K562 (cell line): Measurements from ENCODE around the gene ATXN1. TPM values are rescaled to one million over a fixed set of nuclear protein-coding genes. Genes with fewer than 3 reads are reported as not detected.

Experiments used
- ATF3 ChIP-seq, 2 experiments: fragments of 450-650 bp in 1 of 2; sonication (generic) in 1 of 2; formaldehyde crosslinking in 1 of 2; IDR thresholded peaks in 1 of 2; conservative IDR thresholded peaks in 1 of 2; 2 replicates each; pipeline versions ENCODE4 v1.6.1 to v1.8.1; 2016 to 2023; ENCODE audit warnings: mild to moderate bottlenecking in 2 of 2, moderate library complexity in 2 of 2, inconsistent platforms in 1 of 2, missing genetic modification reagents in 1 of 2
- CREBBP ChIP-seq: IDR thresholded peaks from one replicate; pipeline ENCODE4 v1.6.1; 2012; ENCODE audit warnings: low read depth, mild to moderate bottlenecking, control low read depth, inconsistent platforms, low read length
- CREM ChIP-seq: IDR thresholded peaks from 2 replicates; pipeline ENCODE4 v1.6.1; 2014; ENCODE audit warnings: antibody characterized with exemption, low read depth
- HEY1 ChIP-seq: fragments of 250-450 bp; sonication (Bioruptor Pico); IDR thresholded peaks from 2 replicates; pipeline ENCODE4 v1.5.0; 2020; ENCODE audit warnings: mild to moderate bottlenecking, moderate library complexity, borderline replicate concordance
- JUND ChIP-seq, 2 experiments: IDR thresholded peaks; 2 replicates in 1 of 2; 3 replicates in 1 of 2; pipeline ENCODE4 v1.6.1; 2011; ENCODE audit warnings: borderline replicate concordance in 2 of 2, low read depth in 2 of 2, low read length in 2 of 2, improper control_type of control experiment in 1 of 2, missing biosample characterization in 1 of 2, missing genetic modification characterization in 1 of 2, missing genetic modification reagents in 1 of 2
- MAZ ChIP-seq, 2 experiments: fragments of 450-650 bp in 1 of 2; sonication (generic) in 1 of 2; formaldehyde crosslinking; IDR thresholded peaks in 1 of 2; conservative IDR thresholded peaks in 1 of 2; 2 replicates each; pipeline versions ENCODE4 v1.4.0 to v1.5.0; 2020; ENCODE audit warnings: mild to moderate bottlenecking in 1 of 2, missing genetic modification reagents in 1 of 2
- MYNN ChIP-seq, 2 experiments: sonication (generic); formaldehyde crosslinking in 1 of 2; IDR thresholded peaks; 2 replicates each; pipeline versions ENCODE4 v1.5.0 to v1.6.1; 2016 to 2020; ENCODE audit warnings: antibody characterized with exemption in 1 of 2, missing genetic modification reagents in 1 of 2
- RB1 ChIP-seq: fragments of 450-650 bp; IDR thresholded peaks from 2 replicates; pipeline ENCODE4 v1.6.1; 2017; ENCODE audit warnings: low read depth, mild to moderate bottlenecking
- SP1 ChIP-seq: sonication (generic); formaldehyde crosslinking; IDR thresholded peaks from 2 replicates; pipeline ENCODE4 v1.8.1; 2022; ENCODE audit warnings: mild to moderate bottlenecking, missing genetic modification reagents
- TARDBP ChIP-seq: fragments of 450-650 bp; IDR thresholded peaks from 2 replicates; pipeline ENCODE4 v1.6.1; 2016
- THRAP3 ChIP-seq: fragments of 450-650 bp; IDR thresholded peaks from 2 replicates; pipeline ENCODE4 v1.6.1; 2016; ENCODE audit warnings: mild to moderate bottlenecking, inconsistent platforms, borderline replicate concordance
- XRCC5 ChIP-seq: fragments of 200-400 bp; formaldehyde crosslinking; IDR thresholded peaks from 2 replicates; pipeline ENCODE4 v1.6.1; 2017; ENCODE audit warnings: low read depth, mild to moderate bottlenecking, low read length
- ZFPM2 ChIP-seq: fragments of 250-450 bp; sonication (Bioruptor Pico); IDR thresholded peaks from 2 replicates; pipeline ENCODE4 v1.5.1; 2022; ENCODE audit warnings: mild to moderate bottlenecking
- ZKSCAN8 ChIP-seq: fragments of 200-800 bp; sonication (Bioruptor generic); IDR thresholded peaks from 2 replicates; pipeline ENCODE4 v1.6.1; 2016; ENCODE audit warnings: missing genetic modification characterization, missing compliant biosample characterization
- ZNF133 ChIP-seq: fragments of 250-450 bp; sonication (Bioruptor Pico); IDR thresholded peaks from 2 replicates; pipeline ENCODE4 v1.4.0; 2020; ENCODE audit warnings: mild to moderate bottlenecking
- ZNF24 ChIP-seq: fragments of 450-650 bp; IDR thresholded peaks from 2 replicates; pipeline ENCODE4 v1.6.1; 2016
- ZNF436 ChIP-seq: fragments of 250-450, 450-650 bp; sonication (Bioruptor Pico); formaldehyde crosslinking; IDR thresholded peaks from 2 replicates; pipeline ENCODE4 v1.7.0; 2020; ENCODE audit warnings: mild to moderate bottlenecking
- ZNF561 ChIP-seq: fragments of 450-650 bp; formaldehyde crosslinking; conservative IDR thresholded peaks from 2 replicates; pipeline ENCODE4 v1.4.0; 2020; ENCODE audit warnings: mild to moderate bottlenecking, moderate library complexity
- polyA plus RNA-seq, 8 experiments: library from polyadenylated mRNA; depleted of rRNA in 4 of 8; stranded (reverse) in 5 of 8; unstranded in 3 of 8; fragments of >200 nt; fragmentation: Nextera tagmentation in 2 of 8; fragmentation: Illumina TruSeq in 1 of 8; extraction: Ambion mirVana in 2 of 8; extraction: Trizol in 1 of 8; gene quantifications; 2 replicates each; pipeline versions ENCODE4 v1.2.1 to v1.2.3, GENCODE V29; 2011 to 2014; ENCODE audit warnings: inconsistent platforms in 1 of 8, missing spikeins in 1 of 8
- total RNA-seq, 7 experiments: library from RNA; depleted of rRNA in 6 of 7; stranded (reverse); fragments of >200 nt in 6 of 7; fragmentation: Illumina TruSeq in 2 of 7; extraction: Trizol in 2 of 7; gene quantifications; 2 replicates each; pipeline versions ENCODE4 v1.2.1 to v1.2.3, GENCODE V29; 2011 to 2021; ENCODE audit warnings: low replicate concordance in 1 of 7
- TF ChIP-seq, protein P1 (sequence below): fragments of 450-650 bp; formaldehyde crosslinking; IDR thresholded peaks from 2 replicates; pipeline ENCODE4 v1.4.0; 2020; ENCODE audit warnings: mild to moderate bottlenecking, moderate library complexity
- TF ChIP-seq, protein P2 (sequence below): sonication (generic); formaldehyde crosslinking; IDR thresholded peaks from 2 replicates; pipeline ENCODE4 v1.8.1; 2022; ENCODE audit warnings: missing genetic modification reagents
- TF ChIP-seq, protein P3 (sequence below): fragments of 450-650 bp; formaldehyde crosslinking; IDR thresholded peaks from 2 replicates; pipeline ENCODE4 v1.4.0; 2020; ENCODE audit warnings: mild to moderate bottlenecking, moderate library complexity

ATXN1 gene
- total and polyA plus RNA-seq, 9 of the 15 experiments (the other 6 are each of a cell fraction or from before 2014, with no cell fraction given): under 0.01 to 1.2 (median 0.58) TPM

DNA sequence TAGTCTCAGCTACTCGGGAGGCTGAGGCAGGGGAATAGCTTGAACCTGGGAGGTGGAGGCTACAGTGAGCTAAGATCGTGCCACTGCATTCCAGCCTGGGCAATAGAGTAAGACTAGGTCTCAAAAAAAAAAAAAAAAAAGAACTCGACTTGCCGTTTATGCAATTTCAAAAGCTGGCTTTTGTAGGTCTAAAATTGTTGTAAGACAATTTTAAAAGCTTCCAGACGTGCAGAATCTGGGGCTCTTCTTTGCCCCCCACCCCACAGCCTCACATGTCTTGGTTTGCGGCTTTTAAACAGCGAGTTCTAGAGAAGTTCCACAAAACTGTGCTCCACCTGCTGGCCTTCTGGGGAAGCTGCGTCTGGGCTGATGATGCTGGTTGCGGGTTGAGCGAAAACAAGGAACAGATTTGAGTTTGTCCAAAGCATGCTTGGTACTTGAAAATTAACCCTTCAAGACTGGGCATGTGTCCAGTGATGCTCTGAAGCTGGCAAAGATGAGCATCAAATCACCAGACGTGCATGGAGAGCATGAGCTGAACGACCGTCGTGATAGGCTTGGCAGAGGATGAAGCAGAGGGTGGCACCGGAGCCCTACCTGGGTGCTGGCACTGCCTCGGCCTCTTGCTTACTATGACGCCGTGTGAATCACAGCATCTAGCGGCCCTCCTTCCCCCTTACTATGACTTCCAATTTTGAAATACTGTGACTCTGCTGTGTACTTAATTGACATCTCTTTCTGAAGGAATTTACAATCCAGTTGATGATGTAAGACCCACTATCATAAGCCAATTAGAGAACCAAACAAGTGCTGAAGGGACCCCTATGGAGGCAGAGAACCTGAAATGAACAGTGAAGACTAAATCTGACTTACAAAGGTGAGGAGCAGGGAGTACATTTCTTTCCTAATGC is 351.5 kb downstream of the ATXN1 start (continued):
- TF ChIP-seq ZNF561 (CRISPR knock-in tag) (no peak), CREM (peak; percentile 59; the same call in 1 of the 2 replicates), MYNN (IDR thresholded peaks at IDR 0.05) (peak; percentile 34; the same call in 1 of the 2 replicates), MYNN (CRISPR knock-in tag; IDR thresholded peaks at IDR 0.05) (no peak), XRCC5 (peak; percentile 53; the same call in 1 of the 2 replicates), CREBBP (no peak), THRAP3 (no peak), ZNF24 (no peak), SP1 (CRISPR knock-in tag) (0 out of 2 replicates have a peak, but pooled peaks have one; percentile 34), MAZ (CRISPR knock-in tag; conservative IDR thresholded peaks at IDR 0.05 in 1 of 2, IDR thresholded peaks at IDR 0.05 in 1 of 2) (0 out of 4 replicates have a peak, but pooled peaks of 1 of the 2 experiments have one; percentile 23), ATF3 (IDR thresholded peaks at IDR 0.05) (peak; percentile 54), ATF3 (CRISPR knock-in tag; conservative IDR thresholded peaks at IDR 0.05) (0 out of 2 replicates have a peak, but pooled peaks have one; percentile 45), JUND (IDR thresholded peaks at IDR 0.05; ENCODE audit: borderline replicate concordance, low read depth, low read length) (0 out of 2 replicates have a peak, but pooled peaks have one; percentile 18), JUND (tag; IDR thresholded peaks at IDR 0.05; ENCODE audit: borderline replicate concordance, low read depth, low read length) (no peak; the same call in 2 of the 3 replicates), TARDBP (0 out of 2 replicates have a peak, but pooled peaks have one; percentile 38), RB1 (0 out of 2 replicates have a peak, but pooled peaks have one; percentile 14), HEY1 (CRISPR knock-in tag) (no peak), ZKSCAN8 (CRISPR knock-in tag) (no peak), ZNF133 (CRISPR knock-in tag) (no peak), ZFPM2 (no peak), ZNF436 (CRISPR knock-in tag) (no peak)
- TF ChIP-seq, protein P1, sequence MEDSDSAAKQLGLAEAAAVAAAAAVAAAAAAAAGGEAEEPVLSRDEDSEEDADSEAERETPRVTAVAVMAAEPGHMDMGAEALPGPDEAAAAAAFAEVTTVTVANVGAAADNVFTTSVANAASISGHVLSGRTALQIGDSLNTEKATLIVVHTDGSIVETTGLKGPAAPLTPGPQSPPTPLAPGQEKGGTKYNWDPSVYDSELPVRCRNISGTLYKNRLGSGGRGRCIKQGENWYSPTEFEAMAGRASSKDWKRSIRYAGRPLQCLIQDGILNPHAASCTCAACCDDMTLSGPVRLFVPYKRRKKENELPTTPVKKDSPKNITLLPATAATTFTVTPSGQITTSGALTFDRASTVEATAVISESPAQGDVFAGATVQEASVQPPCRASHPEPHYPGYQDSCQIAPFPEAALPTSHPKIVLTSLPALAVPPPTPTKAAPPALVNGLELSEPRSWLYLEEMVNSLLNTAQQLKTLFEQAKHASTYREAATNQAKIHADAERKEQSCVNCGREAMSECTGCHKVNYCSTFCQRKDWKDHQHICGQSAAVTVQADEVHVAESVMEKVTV (CRISPR knock-in tag): peak; percentile 69
- TF ChIP-seq, protein P2, sequence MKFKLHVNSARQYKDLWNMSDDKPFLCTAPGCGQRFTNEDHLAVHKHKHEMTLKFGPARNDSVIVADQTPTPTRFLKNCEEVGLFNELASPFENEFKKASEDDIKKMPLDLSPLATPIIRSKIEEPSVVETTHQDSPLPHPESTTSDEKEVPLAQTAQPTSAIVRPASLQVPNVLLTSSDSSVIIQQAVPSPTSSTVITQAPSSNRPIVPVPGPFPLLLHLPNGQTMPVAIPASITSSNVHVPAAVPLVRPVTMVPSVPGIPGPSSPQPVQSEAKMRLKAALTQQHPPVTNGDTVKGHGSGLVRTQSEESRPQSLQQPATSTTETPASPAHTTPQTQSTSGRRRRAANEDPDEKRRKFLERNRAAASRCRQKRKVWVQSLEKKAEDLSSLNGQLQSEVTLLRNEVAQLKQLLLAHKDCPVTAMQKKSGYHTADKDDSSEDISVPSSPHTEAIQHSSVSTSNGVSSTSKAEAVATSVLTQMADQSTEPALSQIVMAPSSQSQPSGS (CRISPR knock-in tag): no peak
- TF ChIP-seq, protein P3, sequence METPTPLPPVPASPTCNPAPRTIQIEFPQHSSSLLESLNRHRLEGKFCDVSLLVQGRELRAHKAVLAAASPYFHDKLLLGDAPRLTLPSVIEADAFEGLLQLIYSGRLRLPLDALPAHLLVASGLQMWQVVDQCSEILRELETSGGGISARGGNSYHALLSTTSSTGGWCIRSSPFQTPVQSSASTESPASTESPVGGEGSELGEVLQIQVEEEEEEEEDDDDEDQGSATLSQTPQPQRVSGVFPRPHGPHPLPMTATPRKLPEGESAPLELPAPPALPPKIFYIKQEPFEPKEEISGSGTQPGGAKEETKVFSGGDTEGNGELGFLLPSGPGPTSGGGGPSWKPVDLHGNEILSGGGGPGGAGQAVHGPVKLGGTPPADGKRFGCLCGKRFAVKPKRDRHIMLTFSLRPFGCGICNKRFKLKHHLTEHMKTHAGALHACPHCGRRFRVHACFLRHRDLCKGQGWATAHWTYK: no peak
